ENCODE results near the gene CENPVL2. TPM values are rescaled to one million over a fixed set of nuclear protein-coding genes. Genes with fewer than 3 reads are reported as not detected.

The CENPVL2 gene
- total RNA-seq, 1 experiment from 2014 or later, result 2.8 TPM

Other genes with a start within 250 kb of the CENPVL2 start
- 23.6 and 25.7 TPM in 2 replicates for gene NUDT11, start 186.2 kb downstream of the CENPVL2 start, total RNA-seq (2021)
- gene CENPVL3, start 63.9 kb downstream of the CENPVL2 start, total RNA-seq (2021), result 3.3 and 4.4 TPM in 2 replicates
- 2.8 TPM in 2 replicates for gene CENPVL1, start 27.7 kb upstream of the CENPVL2 start, total RNA-seq (2021)
- gene GSPT2, start 60.6 kb upstream of the CENPVL2 start, total RNA-seq (2021), result 51.0 and 53.2 TPM in 2 replicates
- 163 and 169 TPM in 2 replicates for gene MAGED1, start 210.8 kb upstream of the CENPVL2 start, total RNA-seq (2021)

All from H9 (cell line).